GM12891 (cell line): Measurements from ENCODE around the gene CACNB4.
"Not testable (repeated sequence)": the region's sequence is repeated elsewhere in the genome, so short reads cannot be mapped to it uniquely, and the experiment has no call there.

ENCODE experiments used
- POLR2A ChIP-seq: IDR thresholded peaks from 2 replicates; pipeline ENCODE4 v1.6.1; 2011; ENCODE audit warnings: low read depth, low read length, control low read depth
- POLR2AphosphoS5 ChIP-seq: IDR thresholded peaks from 2 replicates; pipeline ENCODE4 v1.6.1; 2011; ENCODE audit warnings: low read depth, low read length, control low read depth
- POU2F2 ChIP-seq: IDR thresholded peaks from 2 replicates; pipeline ENCODE4 v1.6.1; 2011; ENCODE audit warnings: low read depth, mild to moderate bottlenecking, control low read depth, low read length, moderate library complexity
- TAF1 ChIP-seq: IDR thresholded peaks from 2 replicates; pipeline ENCODE4 v1.6.1; 2011; ENCODE audit warnings: low read depth, low read length, control low read depth

DNA sequence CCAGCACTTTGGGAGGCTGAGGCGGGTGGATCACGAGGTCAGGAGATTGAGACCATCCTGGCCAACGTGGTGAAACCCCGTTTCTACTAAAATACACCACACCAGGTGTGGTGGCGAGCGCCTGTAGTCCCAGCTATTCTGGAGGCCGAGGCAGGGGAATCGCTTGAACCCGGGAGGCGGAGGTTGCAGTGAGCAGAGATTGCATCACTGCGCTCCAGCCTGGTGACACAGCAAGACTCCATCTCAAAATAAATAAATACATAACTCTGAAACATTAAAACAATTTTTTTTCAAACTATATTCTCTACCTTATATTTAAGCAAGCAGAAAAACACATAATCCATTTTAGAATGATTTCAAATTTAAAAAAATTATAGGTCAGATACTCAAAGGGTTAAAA, 77.8 kb downstream of the CACNB4 start:
- TF ChIP-seq TAF1, POLR2AphosphoS5, POLR2A, POU2F2: not testable (repeated sequence)
